Upper lobe of left lung (tissue), 6 donors: Measurements from ENCODE around the gene OR2AG1. TPM values are rescaled to one million over a fixed set of nuclear protein-coding genes. Genes with fewer than 3 reads are reported as not detected.

Experiments
- ATAC-seq, 2 donors: fragments of 200-7000 bp; cut with Tn5 transposase; one replicate each; pipeline ENCODE4 v1.9.1; 2022; ENCODE audit warnings: mild to moderate bottlenecking in 2 of 2, moderate library complexity in 2 of 2; ENCODE audit not compliant: low FRiP score in 2 of 2
- DNase-seq, 2 donors: peaks; one replicate each; pipeline ENCODE4 v3.0.0-alpha.2; 2019 to 2020
- H3K27ac ChIP-seq, 4 donors: fragments of 200-600 bp; sonication (generic); one replicate each; pipeline ENCODE4 v1.5.1; 2016 to 2019
- H3K27me3 ChIP-seq, 4 donors: fragments of 200-600 bp; sonication (generic); one replicate each; pipeline ENCODE4 v1.5.1; 2017 to 2019
- H3K36me3 ChIP-seq, 4 donors: fragments of 200-600 bp; sonication (generic); one replicate each; pipeline ENCODE4 v1.5.1; 2016 to 2019
- H3K4me1 ChIP-seq, 4 donors: fragments of 200-600 bp; sonication (generic); one replicate each; pipeline ENCODE4 v1.5.1; 2018 to 2019
- H3K4me3 ChIP-seq, 4 donors: fragments of 200-600 bp; sonication (generic); one replicate each; pipeline ENCODE4 v1.5.1; 2017 to 2019; ENCODE audit warnings: mild to moderate bottlenecking in 2 of 4, moderate library complexity in 1 of 4
- H3K9me3 ChIP-seq, 4 donors: fragments of 200-600 bp; sonication (generic); one replicate each; pipeline ENCODE4 v1.5.1; 2018 to 2019
- CTCF ChIP-seq, 6 experiments: fragments of 450-650 bp in 4 of 6; fragments of 200-600 bp in 2 of 6; sonication (generic) in 2 of 6; IDR thresholded peaks; one replicate each; pipeline ENCODE4 v1.5.1; 2016 to 2019; ENCODE audit warnings: antibody characterized with exemption in 6 of 6
- EP300 ChIP-seq, 4 donors: sonication (generic); formaldehyde crosslinking; IDR thresholded peaks; one replicate each; pipeline ENCODE4 v1.5.1; 2017; ENCODE audit warnings: antibody characterized with exemption in 4 of 4, control low read depth in 2 of 4
- POLR2A ChIP-seq, 4 donors: fragments of 450-650 bp; IDR thresholded peaks; one replicate each; pipeline ENCODE4 v1.5.1; 2016 to 2017; ENCODE audit warnings: antibody characterized with exemption in 4 of 4, mild to moderate bottlenecking in 2 of 4
- POLR2AphosphoS5 ChIP-seq, 2 donors: sonication (generic); formaldehyde crosslinking; IDR thresholded peaks; one replicate each; pipeline ENCODE4 v1.5.1; 2017; ENCODE audit warnings: antibody characterized with exemption in 2 of 2
- WGBS, 2 donors: methylation state at CpG; one replicate each; pipeline ENCODE4 v1.1.5; 2017 to 2018; 5-methylcytosine and 5-hydroxymethylcytosine counted together
- total RNA-seq, 6 donors: library from RNA; depleted of rRNA in 4 of 6; stranded (reverse); fragments of >200 nt in 4 of 6; gene quantifications; one replicate each; pipeline versions ENCODE4 v1.1.0 to v1.2.1, GENCODE V29; 2016 to 2021
- donor health status: DM: no; HTN: no; CAD: no; lungs with moderate emphysema.
- donor health status: DM: no; HTN: yes; CAD: no; lungs with severe emphysema.

Gene OR2AG1
- total RNA-seq, 6 donors from 2014 or later, result not detected

- no peaks in the 10 kb centered on the region for H3K9me3 ChIP-seq
- H3K4me3 ChIP-seq, result peak overlapping the region in 3 of 4 donors; percentile 28 to 41 (median 40)
- peak overlapping the region; percentile 69 to 84 (median 78) for H3K27ac ChIP-seq
- TF ChIP-seq CTCF (IDR thresholded peaks at IDR 0.05) (no peak), POLR2AphosphoS5 (IDR thresholded peaks at IDR 0.05) (no peak), POLR2A (IDR thresholded peaks at IDR 0.05) (no peak), EP300 (IDR thresholded peaks at IDR 0.05) (no peak)
- peaks cover 0 to 9% (median 3%) of the 10 kb centered on the region in 4 donors for H3K4me1 ChIP-seq
- 51 to 63% methylated on average over 3 of the region's 4 CpGs for WGBS, 2 donors
- DNase-seq, result no peak
- H3K36me3 ChIP-seq, result no peaks in the 10 kb centered on the region
- ATAC-seq, result no peak
- no peaks in the 10 kb centered on the region for H3K27me3 ChIP-seq
Observed at GRCh38 chr11:6745018-6745417, 37.8 kb upstream of the OR2AG1 start.

GRCh38 chr11:6745465-6746015, 37.3 kb upstream of the OR2AG1 start:
- TF ChIP-seq POLR2A (IDR thresholded peaks at IDR 0.05), result no peak
- no peak for TF ChIP-seq CTCF (IDR thresholded peaks at IDR 0.05)
- TF ChIP-seq EP300 (IDR thresholded peaks at IDR 0.05), result no peak
- no peak for TF ChIP-seq POLR2AphosphoS5 (IDR thresholded peaks at IDR 0.05)
- Histone ChIP-seq H3K4me3 (peak overlapping the region in 3 of 4 donors; percentile 28 to 41 (median 40)), H3K27me3 (no peaks in the 10 kb centered on the region), H3K4me1 (peaks cover 0 to 9% (median 2%) of the 10 kb centered on the region in 4 donors), H3K9me3 (no peaks in the 10 kb centered on the region), H3K27ac (peak overlapping the region; percentile 69 to 84 (median 78)), H3K36me3 (no peaks in the 10 kb centered on the region)
- WGBS, 2 donors, result 18 to 34% methylated on average over 2 of the region's 2 CpGs
- DNase-seq (no peak), ATAC-seq (peak in 1 of 2 donors; percentile 55)

GRCh38 chr11:6746086-6746618, 36.7 kb upstream of the OR2AG1 start:
- H3K27me3 ChIP-seq, result no peaks in the 10 kb centered on the region
- no peaks in the 10 kb centered on the region for H3K36me3 ChIP-seq
- no peaks in the 10 kb centered on the region for H3K9me3 ChIP-seq
- peak overlapping the region in 3 of 4 donors; percentile 28 to 41 (median 40) for H3K4me3 ChIP-seq
- 21 to 29% methylated on average over 5 of the region's 5 CpGs for WGBS, 2 donors
- ATAC-seq (peak in 1 of 2 donors; percentile 57), DNase-seq (peak in 1 of 2 donors; percentile 44)
- peak in 2 of 4 donors; percentile 24 to 72 for TF ChIP-seq POLR2A (IDR thresholded peaks at IDR 0.05)
- no peak for TF ChIP-seq CTCF (IDR thresholded peaks at IDR 0.05)
- peak in 1 of 4 donors; percentile 47 for TF ChIP-seq EP300 (IDR thresholded peaks at IDR 0.05)
- TF ChIP-seq POLR2AphosphoS5 (IDR thresholded peaks at IDR 0.05), result peak; percentile 21 to 78
- H3K27ac ChIP-seq, result peak overlapping the region; percentile 69 to 84 (median 78)
- peaks cover 0 to 9% (median 2%) of the 10 kb centered on the region in 4 donors for H3K4me1 ChIP-seq

GRCh38 chr11:6746626-6747025, 36.2 kb upstream of the OR2AG1 start:
- Histone ChIP-seq H3K4me1 (peaks cover 0 to 9% (median 2%) of the 10 kb centered on the region in 4 donors), H3K9me3 (no peaks in the 10 kb centered on the region), H3K36me3 (no peaks in the 10 kb centered on the region), H3K27ac (peak overlapping the region; percentile 69 to 84 (median 78)), H3K4me3 (peak overlapping the region in 3 of 4 donors; percentile 28 to 41 (median 40)), H3K27me3 (no peaks in the 10 kb centered on the region)
- WGBS, 2 donors, result 41% methylated on average over 1 of the region's 1 CpG
- peak in 1 of 2 donors; percentile 6 for ATAC-seq
- TF ChIP-seq POLR2AphosphoS5 (IDR thresholded peaks at IDR 0.05), result peak in 1 of 2 donors; percentile 2
- no peak for TF ChIP-seq CTCF (IDR thresholded peaks at IDR 0.05)
- TF ChIP-seq EP300 (IDR thresholded peaks at IDR 0.05), result peak in 1 of 4 donors; percentile 32
- TF ChIP-seq POLR2A (IDR thresholded peaks at IDR 0.05), result no peak
- DNase-seq, result no peak
